GM12878 (cell line): Measurements from ENCODE around the gene CCDC141. TPM values are rescaled to one million over a fixed set of nuclear protein-coding genes. Genes with fewer than 3 reads are reported as not detected.

Experiments used
- BMI1 ChIP-seq: fragments of 450-650 bp; IDR thresholded peaks from 2 replicates; pipeline ENCODE4 v1.6.1; 2016; ENCODE audit warnings: mild to moderate bottlenecking, moderate library complexity, borderline replicate concordance
- CBFB ChIP-seq: IDR thresholded peaks from 2 replicates; pipeline ENCODE4 v1.6.1; 2016; ENCODE audit warnings: antibody characterized with exemption, low read depth
- CBX5 ChIP-seq: sonication (generic); IDR thresholded peaks from 2 replicates; pipeline ENCODE4 v1.6.1; 2016; ENCODE audit warnings: low read depth, moderate library complexity, mild to moderate bottlenecking, inconsistent platforms
- CREB1 ChIP-seq: IDR thresholded peaks from 2 replicates; pipeline ENCODE4 v1.6.1; 2012; ENCODE audit warnings: low read depth, mild to moderate bottlenecking, inconsistent platforms
- CUX1 ChIP-seq: IDR thresholded peaks from 2 replicates; pipeline ENCODE4 v1.6.1; 2012; ENCODE audit warnings: improper control_type of control experiment, low read depth, low read length; ENCODE audit not compliant: insufficient replicate concordance
- DPF2 ChIP-seq: fragments of 450-650 bp; IDR thresholded peaks from 2 replicates; pipeline ENCODE4 v1.6.1; 2017; ENCODE audit warnings: mild to moderate bottlenecking
- HDAC6 ChIP-seq: fragments of 200-600 bp; sonication (generic); IDR thresholded peaks from one replicate; pipeline ENCODE4 v1.8.0; 2017; ENCODE audit warnings: antibody characterized with exemption; ENCODE audit not compliant: unreplicated experiment
- IKZF1 ChIP-seq: fragments of 450-650 bp; conservative IDR thresholded peaks from 2 replicates; pipeline ENCODE4 v1.6.1; 2017; ENCODE audit warnings: antibody characterized with exemption, mild to moderate bottlenecking
- IRF4 ChIP-seq: IDR thresholded peaks from 2 replicates; pipeline ENCODE4 v1.6.1; 2011; ENCODE audit warnings: low read depth, low read length
- KDM1A ChIP-seq: fragments of 200-600 bp; sonication (generic); IDR thresholded peaks from 2 replicates; pipeline ENCODE4 v1.6.1; 2016; ENCODE audit warnings: borderline replicate concordance
- MLLT1 ChIP-seq: fragments of 450-650 bp; IDR thresholded peaks from 2 replicates; pipeline ENCODE4 v1.6.1; 2016; ENCODE audit warnings: mild to moderate bottlenecking
- MYC ChIP-seq: IDR thresholded peaks from 2 replicates; pipeline ENCODE4 v1.6.1; 2011; ENCODE audit warnings: mild to moderate bottlenecking, low read length, moderate library complexity, inconsistent platforms; ENCODE audit not compliant: insufficient read depth, insufficient replicate concordance, insufficient read length, severe bottlenecking
- NFIC ChIP-seq: IDR thresholded peaks from 2 replicates; pipeline ENCODE4 v1.6.1; 2012; ENCODE audit warnings: low read depth, mild to moderate bottlenecking, inconsistent platforms, low read length, moderate library complexity
- NFXL1 ChIP-seq: fragments of 450-650 bp; IDR thresholded peaks from 2 replicates; pipeline ENCODE4 v1.6.1; 2017; ENCODE audit warnings: antibody characterized with exemption, mild to moderate bottlenecking, borderline replicate concordance
- NKRF ChIP-seq: fragments of 450-650 bp; conservative IDR thresholded peaks from 2 replicates; pipeline ENCODE4 v1.6.1; 2017; ENCODE audit warnings: mild to moderate bottlenecking, moderate library complexity
- PML ChIP-seq: IDR thresholded peaks from 2 replicates; pipeline ENCODE4 v1.6.1; 2012; ENCODE audit warnings: low read length, inconsistent platforms
- RAD21 ChIP-seq: IDR thresholded peaks from 2 replicates; pipeline ENCODE4 v1.6.1; 2011; ENCODE audit warnings: mild to moderate bottlenecking, low read depth, low read length, moderate library complexity; ENCODE audit not compliant: insufficient read depth
- RUNX3 ChIP-seq: IDR thresholded peaks from 2 replicates; pipeline ENCODE4 v1.6.1; 2012; ENCODE audit warnings: low read length, inconsistent platforms
- SMC3 ChIP-seq: IDR thresholded peaks from 2 replicates; pipeline ENCODE4 v1.6.1; 2011; ENCODE audit warnings: low read length, improper control_type of control experiment, borderline replicate concordance
- STAT3 ChIP-seq: IDR thresholded peaks from 2 replicates; pipeline ENCODE4 v1.6.1; 2011; ENCODE audit warnings: low read depth, low read length, improper control_type of control experiment
- TBL1XR1 ChIP-seq: IDR thresholded peaks from 2 replicates; pipeline ENCODE4 v1.6.1; 2012; ENCODE audit warnings: low read depth, low read length, improper control_type of control experiment
- TCF7 ChIP-seq: IDR thresholded peaks from 2 replicates; pipeline ENCODE4 v1.6.1; 2014; ENCODE audit warnings: antibody characterized with exemption, borderline replicate concordance
- ZNF207 ChIP-seq: fragments of 450-650 bp; IDR thresholded peaks from 2 replicates; pipeline ENCODE4 v1.6.1; 2014; ENCODE audit warnings: antibody characterized with exemption, mild to moderate bottlenecking, borderline replicate concordance
- ZNF622 ChIP-seq: fragments of 450-650 bp; IDR thresholded peaks from 2 replicates; pipeline ENCODE4 v1.6.1; 2017; ENCODE audit warnings: mild to moderate bottlenecking, inconsistent platforms
- ZSCAN29 ChIP-seq: fragments of 450-650 bp; IDR thresholded peaks from 2 replicates; pipeline ENCODE4 v1.6.1; 2017; ENCODE audit warnings: mild to moderate bottlenecking, moderate library complexity
- ZZZ3 ChIP-seq: IDR thresholded peaks from 2 replicates; pipeline ENCODE4 v1.6.1; 2011; ENCODE audit warnings: low read depth; ENCODE audit not compliant: control insufficient read depth, insufficient read length
- polyA plus RNA-seq, 11 experiments: library from polyadenylated mRNA; depleted of rRNA in 4 of 11; unstranded in 6 of 11; stranded (reverse) in 5 of 11; fragments of >200 nt; fragmentation: Nextera tagmentation in 4 of 11; fragmentation: Illumina TruSeq in 1 of 11; extraction: Ambion mirVana in 4 of 11; extraction: Trizol in 1 of 11; gene quantifications; 1 replicate in 1 of 11; 2 replicates in 10 of 11; pipeline versions ENCODE4 v1.2.1 to v1.2.3, GENCODE V29; 2011 to 2016; ENCODE audit warnings: inconsistent platforms in 2 of 11, missing spikeins in 2 of 11, low read depth in 1 of 11
- total RNA-seq, 4 experiments: library from RNA; depleted of rRNA in 3 of 4; stranded (reverse); fragments of >200 nt in 3 of 4; fragmentation: Illumina TruSeq in 1 of 4; extraction: Trizol in 1 of 4; gene quantifications; 2 replicates each; pipeline versions ENCODE4 v1.2.1 to v1.2.3, GENCODE V29; 2013 to 2021

CCDC141 gene
- total and polyA plus RNA-seq, 10 of the 15 experiments (the other 5 are each of a cell fraction or from before 2014, with no cell fraction given) = 0.84 to 12.5 (median 3.6) TPM

- TF ChIP-seq ZZZ3 (no peak), ZNF622 (no peak), CUX1 (peak; percentile 57), ZNF207 (no peak), PML (peak; percentile 46; the same call in 1 of the 2 replicates), MLLT1 (peak; percentile 55), DPF2 (peak; percentile 83), RUNX3 (peak; percentile 94), HDAC6 (no peak), TCF7 (0 out of 2 replicates have a peak, but pooled peaks have one; percentile 22), NKRF (no peak), STAT3 (no peak), IRF4 (peak; percentile 23; the same call in 1 of the 2 replicates), KDM1A (no peak), SMC3 (no peak; the same call in 1 of the 2 replicates), CBFB (peak; percentile 65; the same call in 1 of the 2 replicates), NFXL1 (no peak), IKZF1 (peak; percentile 85), BMI1 (no peak), MYC (no peak), NFIC (peak; percentile 79), RAD21 (no peak), TBL1XR1 (no peak), CREB1 (0 out of 2 replicates have a peak, but pooled peaks have one; percentile 15), ZSCAN29 (no peak), CBX5 (no peak)
Measured at GRCh38 chr2:179021258-179021657, 28.7 kb downstream of the CCDC141 start (continued).
